Transverse colon (tissue), 4 donors: ENCODE data around the gene GNE. TPM values are rescaled to one million over a fixed set of nuclear protein-coding genes. Genes with fewer than 3 reads are reported as not detected.

ENCODE experiments used
- DNase-seq: peaks from one replicate; pipeline ENCODE4 v3.0.0-alpha.2; 2019
- H3K27ac ChIP-seq, 4 donors: fragments of 200-600 bp; sonication (generic); 2 replicates each; pipeline ENCODE4 v1.5.1; 2016 to 2018; ENCODE audit warnings: inconsistent platforms in 4 of 4
- H3K27me3 ChIP-seq: fragments of 200-600 bp; sonication (generic); 2 replicates; pipeline ENCODE4 v1.5.1; 2017; ENCODE audit warnings: inconsistent platforms
- H3K36me3 ChIP-seq, 4 donors: fragments of 200-600 bp; sonication (generic); 2 replicates each; pipeline ENCODE4 v1.5.1; 2017 to 2019; ENCODE audit warnings: inconsistent platforms in 4 of 4
- H3K4me1 ChIP-seq, 4 donors: fragments of 200-600 bp; sonication (generic); 2 replicates each; pipeline ENCODE4 v1.5.1; 2017 to 2020; ENCODE audit warnings: inconsistent platforms in 4 of 4
- H3K4me3 ChIP-seq, 4 donors: fragments of 200-600 bp; sonication (generic); 1 replicate in 1 of 4; 2 replicates in 3 of 4; pipeline versions ENCODE4 v1.5.1 to v1.6.1; 2017 to 2019; ENCODE audit warnings: inconsistent platforms in 4 of 4
- H3K9me3 ChIP-seq, 2 donors: fragments of 200-600 bp; sonication (generic); 2 replicates each; pipeline ENCODE4 v1.5.1; 2017 to 2019; ENCODE audit warnings: inconsistent platforms in 2 of 2
- CTCF ChIP-seq, 5 experiments: fragments of 200-600 bp in 3 of 5; fragments of 450-650 bp in 2 of 5; sonication (generic) in 3 of 5; IDR thresholded peaks; 1 replicate in 2 of 5; 2 replicates in 3 of 5; pipeline ENCODE4 v1.5.1; 2016 to 2017; ENCODE audit warnings: antibody characterized with exemption in 5 of 5, inconsistent platforms in 3 of 5, mild to moderate bottlenecking in 2 of 5, moderate library complexity in 1 of 5
- EP300 ChIP-seq: sonication (generic); formaldehyde crosslinking; IDR thresholded peaks from one replicate; pipeline ENCODE4 v1.6.1; 2017; ENCODE audit warnings: antibody characterized with exemption, low read depth
- POLR2A ChIP-seq: fragments of 450-650 bp; IDR thresholded peaks from one replicate; pipeline ENCODE4 v1.6.1; 2016; ENCODE audit warnings: antibody characterized with exemption, mild to moderate bottlenecking, moderate library complexity
- POLR2AphosphoS5 ChIP-seq, 3 donors: sonication (generic); formaldehyde crosslinking; IDR thresholded peaks; one replicate each; pipeline ENCODE4 v1.6.1; 2016; ENCODE audit warnings: antibody characterized with exemption in 3 of 3
- WGBS, 2 donors: methylation state at CpG; one replicate each; pipeline ENCODE4 v1.1.5; 2018; ENCODE audit warnings: low coverage in 1 of 2; 5-methylcytosine and 5-hydroxymethylcytosine counted together
- in situ Hi-C, 4 donors: fragments of 200-750 bp; cut with MboI; loops; one replicate each; pipeline versions ENCODE4 v1.15.0 to v1.15.1; 2017; ENCODE audit warnings: low sequenced_read_pairs in 3 of 4, low pct_ligation_motif_present in 1 of 4, low pct_unique_long_range_greater_than_20kb in 1 of 4
- intact Hi-C: fragments of 100-400 bp; cut with DNase I; formaldehyde crosslinking; loops from one replicate; pipeline ENCODE4 v1.15.1; 2023; ENCODE audit warnings: low total_unique reads
- total RNA-seq, 4 donors: library from RNA; depleted of rRNA; stranded (reverse); fragments of >200 nt; gene quantifications; one replicate each; pipeline ENCODE4 v1.1.0, GENCODE V29; 2016

The GNE gene
- total RNA-seq, 4 donors from 2014 or later: 32.2 to 122 (median 82.1) TPM

- in situ Hi-C loops: loop anchor here (5.0 to 25.0 kb wide), 3 partner anchors 64 to 132 kb away; partner anchors contain the start of gene RECK (in 1 of the 4)
- no peak within 1 kb of the TSS for H3K4me3 ChIP-seq
- intact Hi-C loops: no loop called here
- H3K27ac ChIP-seq: no peak within 1 kb of the TSS
- DNase-seq: no peak
- H3K36me3 ChIP-seq: no peaks in the 10 kb centered on the region
- WGBS, 2 donors: 81 to 90% methylated on average over 2 to 6 of the region's 6 CpGs
- H3K27me3 ChIP-seq: no peaks in the 10 kb centered on the region
- H3K4me1 ChIP-seq: peaks cover 0 to 22% (median 11%) of the 10 kb centered on the region in 4 donors
- no peaks in the 10 kb centered on the region for H3K9me3 ChIP-seq
- TF ChIP-seq EP300 (no peak), POLR2A (no peak), CTCF (IDR thresholded peaks at IDR 0.05) (no peak), POLR2AphosphoS5 (IDR thresholded peaks at IDR 0.05) (no peak)
These were observed 89.1 kb downstream of the GNE start, which contains the start of gene CCIN for GRCh38 chr9:36169166-36169565. CCIN (plus strand) TSS chr9:36169388; CDS start chr9:36169503, 115 bp downstream.

GRCh38 chr9:36166168-36166927, 91.9 kb downstream of the GNE start:
- Histone ChIP-seq H3K4me1 (peaks cover 9 to 30% (median 22%) of the 10 kb centered on the region in 4 donors), H3K27ac (peak overlapping the region; percentile 79 to 84 (median 81)), H3K9me3 (no peaks in the 10 kb centered on the region), H3K4me3 (peak overlapping the region; percentile 2 to 57 (median 41)), H3K36me3 (no peaks in the 10 kb centered on the region), H3K27me3 (no peaks in the 10 kb centered on the region)
- intact Hi-C loops (loop anchor here (2.0 kb wide), 1 partner anchor 64 kb away; no protein-coding TSS in a partner anchor), in situ Hi-C loops (loop anchor here (5.0 to 25.0 kb wide), 3 partner anchors 62 to 129 kb away; partner anchors contain the start of gene RECK (in 1 of the 4))
- DNase-seq: peak; percentile 88
- TF ChIP-seq POLR2A: no peak
- TF ChIP-seq POLR2AphosphoS5 (IDR thresholded peaks at IDR 0.05): peak in 1 of 3 donors; percentile 34
- TF ChIP-seq EP300: no peak
- TF ChIP-seq CTCF (IDR thresholded peaks at IDR 0.05): peak; percentile 93 to 95 (median 94)
- WGBS, 2 donors: 4% methylated on average over 33 of the region's 58 CpGs; no CpG with 5 or more reads in 1 of the 2 donors

- Histone ChIP-seq H3K4me1 (peaks cover 9 to 30% (median 22%) of the 10 kb centered on the region in 4 donors), H3K4me3 (peak overlapping the region in 3 of 4 donors; percentile 38 to 57 (median 44))
These were observed 92.5 kb downstream of the GNE start for GRCh38 chr9:36165826-36166167.

More at GRCh38 chr9:36165826-36166167, 92.5 kb downstream of the GNE start:
- DNase-seq: no peak
- Histone ChIP-seq H3K27me3 (no peaks in the 10 kb centered on the region), H3K9me3 (no peaks in the 10 kb centered on the region), H3K36me3 (no peaks in the 10 kb centered on the region), H3K27ac (peak overlapping the region; percentile 79 to 84 (median 81))
- WGBS, 2 donors: 30 to 51% methylated on average over 6 to 12 of the region's 12 CpGs
- in situ Hi-C loops: loop anchor here (5.0 to 25.0 kb wide), 3 partner anchors 61 to 128 kb away; partner anchors contain the start of gene RECK (in 1 of the 4)
- intact Hi-C loops: loop anchor here (2.0 kb wide), 1 partner anchor 63 kb away; no protein-coding TSS in a partner anchor
- TF ChIP-seq POLR2A (no peak), CTCF (IDR thresholded peaks at IDR 0.05) (no peak), POLR2AphosphoS5 (IDR thresholded peaks at IDR 0.05) (no peak), EP300 (no peak)
